Thyroid gland (tissue), 4 donors: Measurements from ENCODE around the gene SNX13. TPM values are rescaled to one million over a fixed set of nuclear protein-coding genes. Genes with fewer than 3 reads are reported as not detected.

Source experiments
- DNase-seq, 2 donors: peaks; one replicate each; pipeline ENCODE4 v3.0.0-alpha.2; 2019
- H3K27ac ChIP-seq, 3 donors: fragments of 200-600 bp; sonication (generic); 1 replicate in 2 of 3; 2 replicates in 1 of 3; pipeline ENCODE4 v1.5.1; 2016 to 2019; ENCODE audit warnings: mild to moderate bottlenecking in 1 of 3, moderate library complexity in 1 of 3
- H3K27me3 ChIP-seq: fragments of 200-600 bp; sonication (generic); one replicate; pipeline ENCODE4 v1.5.1; 2019
- H3K36me3 ChIP-seq, 2 donors: fragments of 200-600 bp; sonication (generic); one replicate each; pipeline ENCODE4 v1.5.1; 2016 to 2019
- H3K4me1 ChIP-seq, 2 donors: fragments of 200-600 bp; sonication (generic); one replicate each; pipeline ENCODE4 v1.5.1; 2017 to 2019
- H3K4me3 ChIP-seq, 3 donors: fragments of 200-600 bp; sonication (generic); replicated peaks in 1 of 3; 1 replicate in 2 of 3; 2 replicates in 1 of 3; pipeline ENCODE4 v1.5.1; 2016; ENCODE audit warnings: mild to moderate bottlenecking in 1 of 3
- H3K9me3 ChIP-seq: fragments of 200-600 bp; sonication (generic); one replicate; pipeline ENCODE4 v1.5.1; 2017
- CTCF ChIP-seq, 6 experiments: fragments of 200-600 bp in 3 of 6; fragments of 450-650 bp in 3 of 6; sonication (generic) in 3 of 6; IDR thresholded peaks; one replicate each; pipeline ENCODE4 v1.5.1; 2016 to 2019; ENCODE audit warnings: antibody characterized with exemption in 6 of 6, mild to moderate bottlenecking in 2 of 6, inconsistent platforms in 1 of 6, moderate library complexity in 1 of 6
- POLR2A ChIP-seq, 2 donors: fragments of 450-650 bp; IDR thresholded peaks; one replicate each; pipeline ENCODE4 v1.6.1; 2017; ENCODE audit warnings: antibody characterized with exemption in 2 of 2, mild to moderate bottlenecking in 2 of 2, moderate library complexity in 1 of 2
- WGBS, 2 donors: methylation state at CpG; one replicate each; pipeline ENCODE4 v1.1.5; 2017; 5-methylcytosine and 5-hydroxymethylcytosine counted together
- intact Hi-C: fragments of 100-400 bp; cut with DNase I; formaldehyde crosslinking; loops from one replicate; pipeline ENCODE4 v1.15.1; 2023
- total RNA-seq, 4 donors: library from RNA; depleted of rRNA; stranded (reverse); fragments of >200 nt; gene quantifications; one replicate each; pipeline ENCODE4 v1.2.3, GENCODE V29; 2016

The SNX13 gene
- total RNA-seq, 4 donors from 2014 or later: 102 to 242 (median 141) TPM

- H3K27me3 ChIP-seq: no peaks in the 10 kb centered on the region
- WGBS, 2 donors: 68 to 73% methylated on average over 2 of the region's 2 CpGs
- no peak for DNase-seq
- H3K4me1 ChIP-seq: peaks cover 19 to 41% of the 10 kb centered on the region in 2 donors
- no peak overlapping the region for H3K27ac ChIP-seq
- no peak for TF ChIP-seq POLR2A (IDR thresholded peaks at IDR 0.05)
- TF ChIP-seq CTCF (IDR thresholded peaks at IDR 0.05): no peak
- H3K36me3 ChIP-seq: no peaks in the 10 kb centered on the region
- no peaks in the 10 kb centered on the region for H3K9me3 ChIP-seq
- H3K4me3 ChIP-seq: no peak overlapping the region
- intact Hi-C loops: no loop called here
These were observed 6.2 kb downstream of the SNX13 start for GRCh38 chr7:17934094-17934493.

GRCh38 chr7:17932770-17933169, 7.5 kb downstream of the SNX13 start:
- Histone ChIP-seq H3K27ac (no peak overlapping the region), H3K36me3 (no peaks in the 10 kb centered on the region), H3K9me3 (no peaks in the 10 kb centered on the region), H3K4me3 (no peak overlapping the region), H3K4me1 (peaks cover 10 to 34% of the 10 kb centered on the region in 2 donors), H3K27me3 (no peaks in the 10 kb centered on the region)
- WGBS, 2 donors: 90 to 91% methylated on average over 2 of the region's 2 CpGs
- DNase-seq: no peak
- intact Hi-C loops: no loop called here
- TF ChIP-seq POLR2A (IDR thresholded peaks at IDR 0.05) (no peak), CTCF (IDR thresholded peaks at IDR 0.05) (no peak)

DNA sequence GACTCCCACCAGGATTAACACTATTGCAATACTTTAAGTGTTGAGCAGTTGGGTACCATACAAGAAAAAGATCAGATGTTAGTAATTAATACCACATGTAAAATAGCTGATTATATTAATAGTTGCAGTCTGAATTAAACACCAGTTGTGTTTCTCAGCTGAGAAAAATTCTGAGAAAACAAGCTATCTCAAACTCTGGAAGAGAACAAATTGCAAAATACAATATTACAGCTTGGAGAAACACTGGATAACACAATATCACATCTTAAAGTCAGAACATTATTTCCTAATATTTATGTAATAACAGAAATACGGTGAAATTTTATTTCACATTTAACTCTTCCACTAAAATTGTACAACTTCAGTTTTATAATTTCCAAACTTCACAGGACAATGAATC, 9.2 kb downstream of the SNX13 start:
- Histone ChIP-seq H3K36me3 (no peaks in the 10 kb centered on the region), H3K4me1 (peaks cover 4 to 33% of the 10 kb centered on the region in 2 donors), H3K27me3 (no peaks in the 10 kb centered on the region), H3K4me3 (no peak overlapping the region), H3K27ac (no peak overlapping the region), H3K9me3 (no peaks in the 10 kb centered on the region)
- WGBS, 2 donors: 84 to 88% methylated on average over 1 of the region's 1 CpG
- DNase-seq: no peak
- TF ChIP-seq CTCF (IDR thresholded peaks at IDR 0.05) (no peak), POLR2A (IDR thresholded peaks at IDR 0.05) (no peak)
- intact Hi-C loops: no loop called here

DNA sequence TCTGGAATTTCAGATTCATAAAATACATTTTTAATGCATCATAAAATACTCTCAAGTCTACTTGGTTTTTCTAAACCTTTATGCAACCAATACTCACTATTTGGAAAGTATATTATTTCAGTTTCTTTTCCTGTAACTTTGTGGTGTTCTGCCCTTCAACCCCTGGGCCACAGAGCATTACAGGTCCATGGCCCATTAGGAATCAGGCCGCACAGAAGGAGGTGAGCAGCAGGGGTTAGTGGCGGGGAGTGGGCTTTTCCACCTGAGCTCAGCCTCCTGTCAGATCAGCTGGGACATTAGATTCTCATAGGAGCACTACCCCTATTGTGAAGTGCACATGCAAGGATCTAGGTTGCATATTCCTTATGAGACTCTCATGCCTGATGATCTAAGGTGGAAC, 9.7 kb downstream of the SNX13 start:
- TF ChIP-seq CTCF (IDR thresholded peaks at IDR 0.05): no peak
- TF ChIP-seq POLR2A (IDR thresholded peaks at IDR 0.05): no peak
- WGBS, 2 donors: 100% methylated on average over 2 of the region's 2 CpGs
- Histone ChIP-seq H3K27ac (no peak overlapping the region), H3K4me3 (no peak overlapping the region), H3K27me3 (no peaks in the 10 kb centered on the region), H3K9me3 (no peaks in the 10 kb centered on the region), H3K36me3 (no peaks in the 10 kb centered on the region), H3K4me1 (peaks cover 4 to 33% of the 10 kb centered on the region in 2 donors)
- DNase-seq: no peak
- intact Hi-C loops: no loop called here

DNA sequence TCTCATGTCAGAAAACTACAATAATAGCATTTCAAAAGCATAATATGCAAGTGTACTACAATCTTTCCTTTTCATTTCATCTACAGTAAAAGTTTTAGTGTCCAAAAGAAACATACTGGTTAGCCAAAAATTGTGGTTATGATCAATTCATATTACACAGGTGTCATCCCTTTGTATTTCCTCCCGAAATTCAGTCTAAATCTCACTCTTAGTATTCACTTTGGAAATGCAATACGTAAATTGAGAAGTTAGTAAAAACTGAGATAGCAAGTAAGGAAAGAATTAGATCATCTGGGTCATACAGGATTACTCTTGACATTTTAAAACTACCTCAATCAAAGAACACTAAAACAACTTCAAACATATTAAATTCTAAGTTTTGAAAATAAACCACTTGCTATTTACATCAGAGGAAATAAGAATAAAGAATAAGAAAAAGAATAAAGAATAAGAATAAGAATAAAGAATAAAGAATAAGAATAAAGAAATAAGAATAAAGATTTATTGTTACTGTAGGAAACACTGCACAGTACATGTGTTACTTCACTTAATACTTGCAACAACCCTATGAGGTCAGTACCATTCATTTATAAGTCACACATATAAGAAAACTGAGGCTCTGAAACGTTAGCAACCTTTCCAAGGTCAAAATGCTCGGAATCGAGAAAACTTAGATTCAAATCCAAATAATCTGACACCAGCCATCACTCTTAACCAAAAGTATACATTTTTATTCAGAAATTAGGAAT, 10.5 kb downstream of the SNX13 start:
- Histone ChIP-seq H3K36me3 (no peaks in the 10 kb centered on the region), H3K27me3 (no peaks in the 10 kb centered on the region), H3K9me3 (no peaks in the 10 kb centered on the region), H3K4me3 (no peak overlapping the region), H3K4me1 (peaks cover 4 to 33% of the 10 kb centered on the region in 2 donors), H3K27ac (no peak overlapping the region)
- no peak for DNase-seq
- TF ChIP-seq CTCF (IDR thresholded peaks at IDR 0.05) (no peak), POLR2A (IDR thresholded peaks at IDR 0.05) (no peak)
- intact Hi-C loops: no loop called here
- 87 to 89% methylated on average over 5 of the region's 5 CpGs for WGBS, 2 donors
